Right ventricle myocardium inferior (tissue), 1 donor: ENCODE results near the gene ZNF512B. TPM values are rescaled to one million over a fixed set of nuclear protein-coding genes. Genes with fewer than 3 reads are reported as not detected.
"Not testable (repeated sequence)": the region's sequence is repeated elsewhere in the genome, so short reads cannot be mapped to it uniquely, and the experiment has no call there.

Experiments used
- ATAC-seq: fragments of 200-7000 bp; cut with Tn5 transposase; one replicate; pipeline ENCODE4 v1.9.1; 2020; ENCODE audit warnings: mild to moderate bottlenecking, moderate library complexity
- DNase-seq: peaks from one replicate; pipeline ENCODE4 v3.0.0; 2021; ENCODE audit errors: missing footprints
- intact Hi-C: fragments of 100-400 bp; cut with DNase I; formaldehyde crosslinking; loops from one replicate; pipeline ENCODE4 v1.11.0; 2022
- microRNA-seq: library from miRNA; unstranded; fragments of <30 nt; microRNA quantifications from one replicate; pipeline ENCODE4 v1.2.0, GENCODE V29; 2020
- total RNA-seq: library from RNA; stranded (reverse); fragmentation: NEBNext Ultra II Directional; extraction: Animal tissue kit (Norgen Biotek cat#: 25700); gene quantifications from one replicate; pipeline ENCODE4 v1.2.1, GENCODE V29; 2021
- donor health status: DM: no; HTN: yes; CAD: no; lungs with severe emphysema.

The ZNF512B gene
- total RNA-seq, 1 donor from 2014 or later, result 12.2 TPM

DNA sequence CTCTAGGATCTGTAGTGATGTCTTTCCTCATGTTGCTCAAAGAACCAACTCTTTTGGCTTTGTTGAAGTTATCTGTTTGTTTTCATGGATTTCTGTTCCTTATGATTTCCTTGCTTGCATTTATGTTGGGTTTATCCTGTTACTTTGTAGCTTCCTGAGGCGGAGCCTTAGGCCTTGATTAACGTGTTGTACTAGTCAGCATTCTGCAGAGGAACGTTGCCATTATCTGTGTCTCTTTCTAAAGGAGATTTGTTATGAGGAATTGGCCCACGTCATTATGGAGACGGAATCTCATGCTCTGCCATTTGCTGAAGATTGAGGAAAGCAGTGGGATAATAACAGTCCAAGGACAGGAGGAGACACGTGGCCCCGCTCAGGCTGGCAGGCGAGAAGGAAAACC, 43.4 kb downstream of the ZNF512B start:
- ATAC-seq (no peak), DNase-seq (no peak)
- intact Hi-C loops, result no loop called here

DNA sequence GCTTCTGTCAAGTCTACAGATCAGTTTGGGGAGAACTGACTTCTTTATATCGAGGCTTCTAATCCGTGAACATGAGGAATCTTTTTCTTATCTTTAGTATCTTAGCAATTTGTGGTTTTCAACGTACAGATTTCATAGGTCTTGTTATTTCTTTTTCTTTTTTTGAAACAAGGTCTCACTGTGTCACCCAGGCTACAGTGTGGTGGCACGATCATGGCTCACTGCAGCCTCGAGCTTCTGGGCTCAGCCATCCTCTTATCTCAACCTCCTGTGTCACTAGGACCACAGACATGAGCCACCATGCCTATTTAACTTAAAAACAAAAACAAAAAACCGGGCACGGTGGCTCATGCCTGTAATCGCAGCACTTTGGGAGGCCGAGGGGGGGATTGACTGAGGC, 45.5 kb downstream of the ZNF512B start:
- ATAC-seq (no peak), DNase-seq (peak; percentile 5)
- intact Hi-C loops, result no loop called here

DNA sequence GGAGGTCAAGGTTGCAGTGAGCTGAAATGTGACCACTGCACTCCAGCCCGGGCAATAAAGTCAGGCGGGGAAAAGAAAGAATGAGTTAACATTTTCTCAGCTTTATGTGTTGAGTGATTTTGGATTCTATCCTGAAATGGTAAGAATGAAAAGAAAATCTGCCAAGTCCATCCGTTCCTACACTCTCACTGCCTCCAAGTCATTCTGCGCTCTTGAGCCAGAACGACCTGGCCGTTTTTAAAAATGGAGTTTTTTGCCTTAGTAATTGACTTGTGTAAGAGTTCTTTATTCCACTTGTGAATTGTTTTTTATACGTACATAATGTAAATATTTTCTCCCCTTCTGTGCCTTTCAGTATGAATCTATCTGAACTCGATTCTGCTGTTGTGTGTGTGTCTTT, 46.1 kb downstream of the ZNF512B start:
- intact Hi-C loops, result no loop called here
- no peak for ATAC-seq

DNA sequence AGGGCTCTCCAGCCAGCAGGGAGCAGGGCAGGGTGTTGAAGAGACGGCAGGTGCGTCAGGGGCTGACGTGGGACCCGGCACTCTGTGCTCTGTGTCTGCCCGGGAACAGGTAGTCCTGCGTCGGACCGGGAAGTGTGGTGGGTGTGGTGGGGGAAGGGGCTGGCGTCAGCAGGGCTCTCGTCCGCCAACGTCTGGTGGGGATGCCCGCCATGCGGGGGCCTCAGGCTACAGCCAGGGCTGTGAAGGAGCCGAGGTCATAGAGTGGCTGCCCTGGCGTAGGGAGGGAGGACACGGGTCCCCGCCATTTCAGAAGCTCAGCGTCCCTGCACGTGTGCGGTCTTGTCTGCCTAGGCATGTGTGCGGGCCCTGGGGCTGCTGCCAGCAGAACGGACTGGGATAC, 49.5 kb downstream of the ZNF512B start:
- DNase-seq (peak; percentile 46), ATAC-seq (no peak)

More for the DNA sequence above, 46.1 kb downstream of the ZNF512B start:
- no peak for DNase-seq

DNA sequence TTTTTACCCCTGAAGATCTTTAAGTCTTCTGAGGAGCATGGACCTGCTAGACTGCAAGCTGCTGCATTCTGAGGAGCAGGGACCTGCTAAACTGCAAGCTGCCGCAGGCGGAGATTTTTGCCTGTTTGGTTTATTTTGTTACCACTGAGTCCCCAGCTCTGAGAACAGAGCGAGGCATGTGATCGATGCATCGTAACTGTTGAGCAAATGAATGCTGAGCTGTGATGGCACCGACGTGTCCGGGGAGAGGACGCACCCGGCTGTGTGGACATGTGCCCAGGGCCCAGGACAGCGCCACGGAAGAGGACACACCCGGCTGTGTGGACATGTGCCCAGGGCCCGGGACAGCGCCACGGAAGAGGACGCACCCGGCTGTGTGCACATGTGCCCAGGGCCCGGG, 50.6 kb downstream of the ZNF512B start:
- DNase-seq (peak; percentile 1), ATAC-seq (no peak)
- intact Hi-C loops, result no loop called here

More for the DNA sequence above, 49.5 kb downstream of the ZNF512B start:
- intact Hi-C loops, result no loop called here

DNA sequence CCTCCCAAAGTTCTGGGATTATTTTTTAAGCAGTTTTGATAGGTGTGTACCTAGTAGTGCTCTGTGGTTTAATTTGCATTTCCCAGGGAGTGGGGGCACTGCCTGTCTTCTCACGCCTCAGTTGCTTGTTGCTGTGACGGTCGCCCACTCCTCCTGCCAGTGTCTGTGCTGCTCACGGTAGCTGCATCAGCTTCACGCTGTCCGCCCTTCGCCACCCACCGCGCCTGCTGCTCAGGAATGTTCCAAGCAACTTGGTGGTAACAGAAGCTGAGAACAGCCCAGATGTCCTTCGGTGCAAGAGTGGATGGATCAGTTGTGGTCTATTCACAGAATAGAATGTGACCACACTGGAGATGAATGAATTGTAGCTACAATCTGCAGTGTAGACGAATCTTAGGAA, 51.9 kb downstream of the ZNF512B start:
- no peak for ATAC-seq
- peak; percentile 66 for DNase-seq

DNA sequence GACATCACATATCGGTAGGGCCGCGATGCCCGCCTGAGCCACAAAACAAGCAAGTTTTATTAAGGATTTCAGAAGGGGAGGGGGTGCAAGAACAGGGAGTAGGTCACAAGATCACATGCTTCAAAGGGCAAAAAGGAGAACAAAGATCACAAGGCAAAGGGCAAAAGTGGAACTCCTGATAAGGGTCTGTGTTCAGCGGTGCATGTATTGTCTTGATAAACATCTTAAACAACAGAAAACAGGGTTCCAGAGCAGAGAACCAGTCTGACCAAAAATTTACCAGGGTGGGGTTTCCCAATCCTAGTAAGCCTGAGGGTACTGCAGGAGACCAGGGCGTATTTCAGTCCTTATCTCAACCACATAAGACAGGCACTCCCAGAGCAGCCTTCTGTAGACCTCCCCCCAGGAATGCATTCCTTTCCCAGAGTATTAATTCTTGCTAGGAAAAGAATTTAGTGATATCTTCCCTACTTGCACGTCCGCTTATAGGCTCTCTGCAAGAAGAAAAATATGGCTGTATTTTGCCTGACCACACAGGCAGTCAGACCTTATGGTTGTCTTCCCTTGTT, 53.3 kb downstream of the ZNF512B start:
- intact Hi-C loops, ATAC-seq: not testable (repeated sequence)
- peak; percentile 11 for DNase-seq

More for the DNA sequence above, 51.9 kb downstream of the ZNF512B start:
- intact Hi-C loops, result no loop called here

DNA sequence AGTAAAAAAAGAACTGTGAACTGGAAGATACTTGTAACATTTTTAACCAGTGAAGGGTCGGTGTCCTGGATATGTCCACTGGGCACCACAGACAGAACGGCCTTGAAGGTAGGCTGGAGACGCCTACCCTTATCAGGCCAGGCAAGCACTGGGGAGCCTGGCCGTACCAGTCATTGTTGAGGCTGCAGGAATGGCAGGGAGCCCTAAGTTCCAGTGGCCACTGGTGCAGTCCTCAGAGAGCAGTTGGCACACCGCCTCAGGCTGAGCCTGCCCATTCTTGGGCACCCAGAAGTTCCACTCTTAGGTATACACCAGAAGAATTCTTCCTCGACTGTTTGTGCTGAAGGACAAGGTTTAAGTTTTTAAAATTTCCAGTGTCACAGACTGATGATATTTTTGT, 54.3 kb downstream of the ZNF512B start:
- intact Hi-C loops, result no loop called here
- ATAC-seq (peak; percentile 77), DNase-seq (peak; percentile 70)

DNA sequence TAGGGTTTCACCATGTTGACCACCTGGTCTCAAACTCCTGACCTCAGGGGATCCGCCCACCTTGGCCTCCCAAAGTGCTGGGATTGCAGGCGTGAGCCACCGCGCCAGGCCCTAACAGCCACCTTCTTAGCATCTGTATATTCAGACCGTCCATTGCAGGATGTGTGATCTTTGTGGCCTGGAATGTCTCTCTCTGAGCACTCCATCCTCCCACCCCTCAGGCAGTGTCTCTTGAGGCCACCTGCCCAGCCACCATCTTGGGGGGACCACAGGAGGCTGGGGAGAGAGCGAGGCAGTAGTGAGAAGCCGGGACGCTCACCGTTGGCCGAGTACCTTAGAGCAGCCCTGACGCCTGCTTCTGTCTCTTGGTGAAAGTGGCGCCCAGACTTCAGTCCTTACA, 56.0 kb downstream of the ZNF512B start:
- no peak for ATAC-seq
- peak; percentile 15 for DNase-seq
- intact Hi-C loops, result no loop called here

DNA sequence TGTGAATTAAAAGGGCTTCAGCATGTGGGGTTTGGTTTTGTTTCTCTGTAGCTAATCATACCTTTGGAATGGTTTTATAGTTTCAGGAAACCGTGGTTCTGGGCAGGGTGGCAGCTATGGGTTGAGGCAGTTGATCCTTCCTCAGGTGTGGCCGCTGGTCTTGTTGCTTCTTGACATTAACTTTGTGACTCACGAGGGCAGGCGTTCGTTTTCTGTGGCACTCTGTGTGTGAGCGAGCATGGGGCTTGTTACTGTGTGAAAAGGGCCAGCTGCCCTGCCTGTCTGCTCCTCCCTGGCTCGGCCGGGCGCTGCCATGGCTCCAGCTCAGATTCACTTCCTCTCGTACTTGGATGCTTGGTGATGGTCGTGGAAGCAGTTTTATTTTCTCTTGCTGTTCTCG, 58.6 kb downstream of the ZNF512B start:
- intact Hi-C loops, result no loop called here
- DNase-seq (no peak), ATAC-seq (no peak)

DNA sequence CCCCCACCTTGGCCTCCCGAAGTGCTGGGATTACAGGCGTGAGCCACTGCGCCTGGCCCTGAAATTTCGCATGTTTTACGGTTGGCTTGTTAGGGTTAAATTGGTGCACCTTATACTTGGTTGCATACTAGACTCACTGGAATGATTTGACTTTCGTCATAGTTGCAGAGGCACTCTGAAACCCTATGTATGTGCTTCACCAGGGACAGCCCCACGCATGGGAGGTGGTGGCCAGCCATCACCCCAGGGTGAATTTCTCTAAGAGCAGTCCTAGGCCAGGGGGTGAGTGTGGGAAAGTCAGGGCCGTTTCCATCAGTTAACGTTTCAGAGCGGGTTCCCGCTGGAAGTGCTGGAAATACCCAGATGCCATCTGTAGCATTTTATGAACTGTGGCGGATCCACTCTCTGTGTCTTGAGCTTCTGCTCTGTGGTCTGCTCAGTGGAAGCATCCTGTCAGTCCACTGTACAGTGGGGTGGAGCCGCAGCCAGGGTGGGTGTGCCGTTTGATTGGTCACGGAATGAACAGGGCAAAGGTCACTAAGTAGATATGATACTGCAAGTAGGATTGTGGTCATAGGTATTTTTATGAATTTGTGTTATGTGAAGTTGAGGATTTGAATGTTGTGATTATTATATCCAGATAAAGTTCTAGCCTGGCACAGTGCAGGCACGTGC, 61.6 kb downstream of the ZNF512B start:
- ATAC-seq, result no peak
- DNase-seq, result no peak
- intact Hi-C loops, result loop anchor here (2.0 kb wide), 1 partner anchor 65 kb away; no protein-coding TSS in a partner anchor

Small RNA genes lying within 50 kb of the gene (microRNA-seq; reads per million reads assigned to microRNA genes)
- gene MIR1914, result not detected
- not detected for gene MIR647
- gene MIR941-1, result not detected
- gene MIR941-2, result not detected
- not detected for gene MIR941-3
- gene MIR941-4, result not detected
- not detected for gene MIR941-5

Other genes starting within 250 kb of the ZNF512B start
- gene LIME1, start 233.3 kb downstream of the ZNF512B start, total RNA-seq, result 1.6 TPM
- 97.4 TPM for gene SLC2A4RG, start 230.2 kb downstream of the ZNF512B start, total RNA-seq
- 13.8 TPM for gene ZBTB46, start 138.7 kb downstream of the ZNF512B start, total RNA-seq
- gene ABHD16B, start 108.4 kb downstream of the ZNF512B start, total RNA-seq, result not detected
- 78.0 TPM for gene TPD52L2, start 104.7 kb downstream of the ZNF512B start, total RNA-seq
- gene DNAJC5, start 74.8 kb downstream of the ZNF512B start, total RNA-seq, result 41.4 TPM
- gene UCKL1, start 13.5 kb downstream of the ZNF512B start, total RNA-seq, result 52.0 TPM
- 5.7 TPM for gene SAMD10, start 9.7 kb upstream of the ZNF512B start, total RNA-seq
- gene PRPF6, start 11.2 kb upstream of the ZNF512B start, total RNA-seq, result 46.4 TPM
- gene C20orf204, start 66.3 kb upstream of the ZNF512B start, total RNA-seq, result 0.30 TPM
- 38.4 TPM for gene SOX18, start 79.7 kb upstream of the ZNF512B start, total RNA-seq
- 39.0 TPM for gene TCEA2, start 93.3 kb upstream of the ZNF512B start, total RNA-seq
- gene RGS19, start 109.6 kb upstream of the ZNF512B start, total RNA-seq, result 6.6 TPM
- gene OPRL1, start 110.2 kb upstream of the ZNF512B start, total RNA-seq, result 0.49 TPM
- gene LKAAEAR1, start 114.5 kb upstream of the ZNF512B start, total RNA-seq, result not detected
- not detected for gene NPBWR2, start 137.6 kb upstream of the ZNF512B start, total RNA-seq
- gene MYT1, start 194.5 kb upstream of the ZNF512B start, total RNA-seq, result 0.16 TPM